Ishikawa (cell line): ENCODE measurements around the gene DNAH17.

Experiments
- CEBPB ChIP-seq: IDR thresholded peaks from 2 replicates; pipeline ENCODE4 v1.6.1; 2012
- CREB1 ChIP-seq: IDR thresholded peaks from 2 replicates; pipeline ENCODE4 v1.6.1; 2012; ENCODE audit warnings: low read depth
- EGR1 ChIP-seq: IDR thresholded peaks from 2 replicates; pipeline ENCODE4 v1.6.1; 2012
- EP300 ChIP-seq: IDR thresholded peaks from 2 replicates; pipeline ENCODE4 v1.6.1; 2012; ENCODE audit warnings: borderline replicate concordance
- FOXM1 ChIP-seq: IDR thresholded peaks from 2 replicates; pipeline ENCODE4 v1.6.1; 2012; ENCODE audit warnings: low read depth, borderline replicate concordance
- NFIC ChIP-seq: IDR thresholded peaks from 2 replicates; pipeline ENCODE4 v1.6.1; 2012
- RAD21 ChIP-seq: IDR thresholded peaks from 2 replicates; pipeline ENCODE4 v1.6.1; 2012; ENCODE audit warnings: low read depth
- TAF1 ChIP-seq: IDR thresholded peaks from 2 replicates; pipeline ENCODE4 v1.6.1; 2012; ENCODE audit warnings: low read depth, mild to moderate bottlenecking
- TCF12 ChIP-seq: IDR thresholded peaks from 2 replicates; pipeline ENCODE4 v1.6.1; 2012; ENCODE audit warnings: low read depth
- TEAD4 ChIP-seq: IDR thresholded peaks from 2 replicates; pipeline ENCODE4 v1.6.1; 2012
- YY1 ChIP-seq: IDR thresholded peaks from 2 replicates; pipeline ENCODE4 v1.6.1; 2012; ENCODE audit warnings: low read depth
- ZBTB7A ChIP-seq: IDR thresholded peaks from 2 replicates; pipeline ENCODE4 v1.6.1; 2012; ENCODE audit warnings: low read depth
- TF ChIP-seq, protein P1 (sequence below): IDR thresholded peaks from 2 replicates; pipeline ENCODE4 v1.6.1; 2012
- TF ChIP-seq, protein P2 (sequence below): IDR thresholded peaks from 2 replicates; pipeline ENCODE4 v1.6.1; 2012; ENCODE audit warnings: low read depth, mild to moderate bottlenecking
- TF ChIP-seq, protein P3 (sequence below): IDR thresholded peaks from 2 replicates; pipeline ENCODE4 v1.6.1; 2012

Gene DNAH17

DNA sequence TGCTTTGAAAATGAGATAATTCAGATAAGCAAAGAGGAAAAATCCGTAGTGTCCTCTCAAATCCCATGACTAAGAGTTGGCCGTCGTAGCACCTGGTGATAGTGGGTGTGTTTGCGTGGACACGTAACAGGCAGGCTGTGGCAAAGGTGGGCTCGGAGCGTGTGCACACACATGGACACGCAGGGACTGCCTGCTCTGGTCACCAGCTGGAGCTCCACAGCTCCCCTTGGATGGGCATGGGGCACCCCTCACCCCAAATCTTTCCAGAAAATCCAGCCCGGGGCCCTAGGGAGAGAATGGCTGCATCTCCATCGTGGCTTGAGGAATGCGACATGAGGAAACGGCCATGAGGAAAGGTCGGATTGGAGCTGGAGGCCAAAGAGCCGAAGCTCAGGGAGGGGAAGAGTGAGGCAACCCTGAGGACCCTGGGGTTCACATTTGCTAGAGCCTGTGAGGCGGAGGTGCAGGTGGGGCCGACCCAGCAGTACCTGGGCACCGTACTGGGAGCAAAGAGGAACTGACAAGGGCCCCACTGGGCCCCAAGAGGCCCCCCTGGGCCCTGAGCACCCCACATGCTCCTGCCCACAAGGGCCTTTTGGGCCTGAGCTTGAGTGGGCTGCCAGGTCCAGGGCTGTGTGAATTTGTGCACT lies 51.6 kb downstream of the DNAH17 start:
- TF ChIP-seq EP300 (no peak), FOXM1 (no peak)

DNA sequence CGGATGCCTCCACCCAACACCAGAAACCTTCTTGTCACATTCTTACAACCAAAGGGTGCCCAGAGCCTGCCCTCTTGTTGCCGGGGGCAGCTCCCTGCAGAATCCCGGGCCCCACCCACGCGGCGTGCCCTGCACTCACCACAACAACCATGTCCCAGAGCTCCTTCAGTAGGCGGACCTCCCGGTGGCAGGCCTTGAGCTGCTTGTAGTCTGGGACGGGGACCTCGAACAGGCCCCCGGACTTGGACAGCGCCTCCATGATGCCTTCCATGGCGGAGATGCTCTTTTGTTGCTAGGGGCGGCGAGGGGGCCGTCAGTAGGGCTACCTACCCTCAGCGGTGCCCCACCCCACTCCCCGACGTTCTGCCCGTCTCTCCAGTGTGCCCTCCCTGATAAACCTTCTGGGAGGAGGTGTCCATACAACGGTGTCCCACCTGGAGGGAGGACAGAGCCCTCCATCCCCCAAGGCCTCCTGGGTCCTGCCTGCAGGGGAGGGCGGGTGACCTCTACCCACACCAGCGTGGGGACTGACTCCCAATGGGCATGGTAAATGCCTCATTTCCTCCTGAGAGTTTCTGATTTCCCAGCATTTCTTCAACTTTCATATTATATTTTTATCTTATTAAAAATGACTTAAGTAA lies 52.2 kb downstream of the DNAH17 start:
- no peak for TF ChIP-seq TEAD4
- TF ChIP-seq TAF1 = no peak
- no peak for TF ChIP-seq CEBPB
- TF ChIP-seq YY1 = no peak
- TF ChIP-seq, protein P1, sequence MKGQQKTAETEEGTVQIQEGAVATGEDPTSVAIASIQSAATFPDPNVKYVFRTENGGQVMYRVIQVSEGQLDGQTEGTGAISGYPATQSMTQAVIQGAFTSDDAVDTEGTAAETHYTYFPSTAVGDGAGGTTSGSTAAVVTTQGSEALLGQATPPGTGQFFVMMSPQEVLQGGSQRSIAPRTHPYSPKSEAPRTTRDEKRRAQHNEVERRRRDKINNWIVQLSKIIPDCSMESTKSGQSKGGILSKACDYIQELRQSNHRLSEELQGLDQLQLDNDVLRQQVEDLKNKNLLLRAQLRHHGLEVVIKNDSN = no peak
- no peak for TF ChIP-seq EGR1
- TF ChIP-seq, protein P2, sequence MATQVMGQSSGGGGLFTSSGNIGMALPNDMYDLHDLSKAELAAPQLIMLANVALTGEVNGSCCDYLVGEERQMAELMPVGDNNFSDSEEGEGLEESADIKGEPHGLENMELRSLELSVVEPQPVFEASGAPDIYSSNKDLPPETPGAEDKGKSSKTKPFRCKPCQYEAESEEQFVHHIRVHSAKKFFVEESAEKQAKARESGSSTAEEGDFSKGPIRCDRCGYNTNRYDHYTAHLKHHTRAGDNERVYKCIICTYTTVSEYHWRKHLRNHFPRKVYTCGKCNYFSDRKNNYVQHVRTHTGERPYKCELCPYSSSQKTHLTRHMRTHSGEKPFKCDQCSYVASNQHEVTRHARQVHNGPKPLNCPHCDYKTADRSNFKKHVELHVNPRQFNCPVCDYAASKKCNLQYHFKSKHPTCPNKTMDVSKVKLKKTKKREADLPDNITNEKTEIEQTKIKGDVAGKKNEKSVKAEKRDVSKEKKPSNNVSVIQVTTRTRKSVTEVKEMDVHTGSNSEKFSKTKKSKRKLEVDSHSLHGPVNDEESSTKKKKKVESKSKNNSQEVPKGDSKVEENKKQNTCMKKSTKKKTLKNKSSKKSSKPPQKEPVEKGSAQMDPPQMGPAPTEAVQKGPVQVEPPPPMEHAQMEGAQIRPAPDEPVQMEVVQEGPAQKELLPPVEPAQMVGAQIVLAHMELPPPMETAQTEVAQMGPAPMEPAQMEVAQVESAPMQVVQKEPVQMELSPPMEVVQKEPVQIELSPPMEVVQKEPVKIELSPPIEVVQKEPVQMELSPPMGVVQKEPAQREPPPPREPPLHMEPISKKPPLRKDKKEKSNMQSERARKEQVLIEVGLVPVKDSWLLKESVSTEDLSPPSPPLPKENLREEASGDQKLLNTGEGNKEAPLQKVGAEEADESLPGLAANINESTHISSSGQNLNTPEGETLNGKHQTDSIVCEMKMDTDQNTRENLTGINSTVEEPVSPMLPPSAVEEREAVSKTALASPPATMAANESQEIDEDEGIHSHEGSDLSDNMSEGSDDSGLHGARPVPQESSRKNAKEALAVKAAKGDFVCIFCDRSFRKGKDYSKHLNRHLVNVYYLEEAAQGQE = no peak
- TF ChIP-seq CREB1 = no peak
- no peak for TF ChIP-seq EP300
- TF ChIP-seq, protein P3, sequence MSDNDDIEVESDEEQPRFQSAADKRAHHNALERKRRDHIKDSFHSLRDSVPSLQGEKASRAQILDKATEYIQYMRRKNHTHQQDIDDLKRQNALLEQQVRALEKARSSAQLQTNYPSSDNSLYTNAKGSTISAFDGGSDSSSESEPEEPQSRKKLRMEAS = no peak
- no peak for TF ChIP-seq FOXM1
- TF ChIP-seq RAD21 = no peak
- no peak for TF ChIP-seq TCF12
- no peak for TF ChIP-seq ZBTB7A
- TF ChIP-seq NFIC = no peak

DNA sequence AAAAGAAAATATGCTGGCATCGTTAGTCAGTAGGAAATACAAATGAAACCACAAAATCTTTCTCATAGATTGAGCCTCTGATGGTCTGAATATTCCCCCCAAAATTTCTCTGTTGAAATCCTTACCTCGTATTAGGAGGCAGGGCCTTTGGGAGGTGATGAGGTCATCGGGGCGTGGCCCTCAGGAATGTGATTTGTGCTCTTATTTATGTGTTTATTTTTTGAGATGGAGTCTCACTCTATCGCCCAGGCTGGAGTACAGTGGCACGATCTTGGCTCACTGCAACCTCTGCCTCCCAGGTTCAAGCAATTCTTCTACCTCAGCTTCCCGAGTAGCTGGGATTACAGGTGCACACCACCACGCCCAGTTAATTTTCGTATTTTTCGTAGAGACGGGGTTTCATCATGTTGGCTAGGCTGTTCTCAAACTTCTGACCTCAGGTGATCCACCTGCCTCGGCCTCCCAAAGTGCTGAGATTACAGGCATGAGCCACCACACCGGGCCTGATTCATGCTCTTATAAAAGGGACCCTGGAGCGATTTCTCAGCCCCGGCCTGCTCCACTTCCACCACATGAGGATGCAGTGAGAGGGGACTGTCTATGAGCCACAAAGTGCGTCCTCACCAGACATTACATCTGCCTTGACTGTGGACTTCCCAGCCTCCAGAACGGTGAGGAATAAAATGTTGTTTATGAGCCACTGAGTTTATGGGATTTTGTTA lies 53.1 kb downstream of the DNAH17 start:
- TF ChIP-seq, protein P3 = no peak
- TF ChIP-seq FOXM1 (no peak), YY1 (no peak), TCF12 (no peak), EGR1 (no peak), RAD21 (no peak), NFIC (no peak), TAF1 (no peak), ZBTB7A (no peak), TEAD4 (no peak)
- TF ChIP-seq, protein P1 = no peak
- TF ChIP-seq, protein P2 = no peak

DNA sequence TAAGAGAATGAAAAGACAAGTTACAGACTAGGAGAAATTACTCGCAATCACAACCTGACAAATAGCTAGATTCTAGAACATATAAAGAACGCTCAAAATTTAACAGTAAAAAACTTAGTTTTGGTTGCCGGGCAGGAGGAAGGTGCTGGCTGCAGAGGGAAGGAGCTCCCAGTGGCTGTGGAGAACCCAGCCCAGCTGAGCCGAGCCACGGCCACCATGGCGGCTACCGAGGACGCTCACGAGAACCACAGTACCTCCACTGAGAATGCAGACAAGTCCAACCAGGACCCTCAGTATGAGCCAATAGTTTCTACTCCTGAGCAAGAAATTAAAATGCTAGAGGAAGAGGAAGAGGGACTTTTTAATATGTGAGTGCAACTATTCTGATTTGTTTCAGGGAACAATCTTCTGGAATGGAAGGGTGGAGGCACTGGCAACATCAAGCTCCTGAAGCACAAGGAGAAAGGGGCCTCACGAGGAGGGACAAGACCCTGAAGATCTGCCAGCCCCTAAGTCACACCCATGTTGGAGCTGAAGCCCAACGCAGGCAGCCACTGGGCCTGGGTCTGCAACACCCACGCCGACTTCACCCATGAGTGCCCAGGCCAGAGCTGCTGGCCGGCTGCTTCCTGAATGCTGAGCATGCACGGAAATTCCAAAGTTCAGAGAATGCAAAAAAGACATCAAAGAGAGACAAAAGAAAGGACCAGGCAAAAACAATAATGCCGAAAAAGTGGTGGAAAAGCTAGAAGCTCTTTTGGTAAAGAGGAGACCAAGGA lies 55.0 kb downstream of the DNAH17 start:
- TF ChIP-seq EP300 (no peak), EGR1 (no peak), NFIC (no peak), CREB1 (no peak), FOXM1 (no peak), RAD21 (no peak)
- TF ChIP-seq, protein P1 = no peak

DNA sequence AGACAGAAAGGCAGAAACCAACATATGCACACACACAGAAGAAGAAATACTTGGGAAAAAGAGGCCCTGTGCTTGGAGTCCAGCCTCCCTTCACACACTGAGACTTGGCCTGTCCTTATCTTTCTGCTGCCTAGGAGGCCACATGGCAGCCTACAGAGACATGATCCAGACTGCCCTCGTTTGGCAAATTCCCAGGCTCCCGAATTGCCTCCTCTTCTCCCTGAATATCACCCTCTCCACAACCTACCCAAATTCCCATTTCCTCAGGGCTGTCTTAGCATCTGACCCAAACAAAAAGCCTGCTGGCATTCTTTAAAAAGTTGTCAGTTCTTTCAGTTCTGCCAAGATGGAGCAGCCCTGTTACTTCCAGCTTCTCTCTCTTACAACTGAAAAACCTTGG lies 59.8 kb downstream of the DNAH17 start:
- TF ChIP-seq FOXM1 (no peak), EGR1 (no peak), TCF12 (no peak), YY1 (no peak), RAD21 (no peak), TEAD4 (no peak), CEBPB (no peak), TAF1 (no peak), CREB1 (no peak), NFIC (no peak), ZBTB7A (no peak), EP300 (no peak)
- TF ChIP-seq, protein P3 = no peak
- TF ChIP-seq, protein P2 = no peak
- TF ChIP-seq, protein P1 = no peak
